Body of pancreas (tissue), 4 donors: Measurements from ENCODE around the gene TMEM135. TPM values are rescaled to one million over a fixed set of nuclear protein-coding genes. Genes with fewer than 3 reads are reported as not detected.
A peak's percentile ranks its signal among the peaks of the same experiment; 100 is the strongest.
"Not testable (repeated sequence)": the region's sequence is repeated elsewhere in the genome, so short reads cannot be mapped to it uniquely, and the experiment has no call there.

Source experiments
- ATAC-seq: fragments of 150-250 bp; one replicate; pipeline ENCODE4 v1.9.1; 2016
- DNase-seq, 4 donors: peaks; one replicate each; pipeline ENCODE4 v3.0.0-alpha.2; 2019
- H3K27ac ChIP-seq, 4 donors: fragments of 200-600 bp; sonication (generic); 1 replicate in 3 of 4; 2 replicates in 1 of 4; pipeline versions ENCODE4 v1.5.1 to v1.6.1; 2016 to 2019; ENCODE audit warnings: mild to moderate bottlenecking in 1 of 4, mixed read lengths in 1 of 4, moderate library complexity in 1 of 4
- H3K27me3 ChIP-seq, 2 donors: fragments of 200-600 bp; sonication (generic); one replicate each; pipeline ENCODE4 v1.6.0; 2016; ENCODE audit warnings: mild to moderate bottlenecking in 1 of 2
- H3K36me3 ChIP-seq, 2 donors: fragments of 200-600 bp; sonication (generic); replicated peaks in 1 of 2; 2 replicates each; pipeline ENCODE4 v1.5.1; 2016; ENCODE audit warnings: low read depth in 2 of 2; ENCODE audit not compliant: insufficient read depth in 1 of 2
- H3K4me1 ChIP-seq: fragments of 200-600 bp; sonication (generic); one replicate; pipeline ENCODE4 v1.6.0; 2016
- H3K4me3 ChIP-seq, 2 donors: fragments of 200-600 bp; sonication (generic); 1 replicate in 1 of 2; 2 replicates in 1 of 2; pipeline ENCODE4 v1.5.1; 2016 to 2019
- H3K9me3 ChIP-seq, 3 donors: fragments of 200-600 bp; sonication (generic); 1 replicate in 2 of 3; 2 replicates in 1 of 3; pipeline ENCODE4 v1.5.1; 2016
- POLR2A ChIP-seq, 3 donors: fragments of 450-650 bp; IDR thresholded peaks; one replicate each; pipeline ENCODE4 v1.6.1; 2016; ENCODE audit warnings: antibody characterized with exemption in 3 of 3, mild to moderate bottlenecking in 2 of 3
- WGBS, 2 donors: methylation state at CpG; one replicate each; pipeline ENCODE4 v1.1.5; 2017; 5-methylcytosine and 5-hydroxymethylcytosine counted together
- intact Hi-C: fragments of 100-400 bp; cut with DNase I; formaldehyde crosslinking; loops from one replicate; pipeline ENCODE4 v1.15.1; 2023
- total RNA-seq, 2 donors: library from RNA; depleted of rRNA; stranded (reverse); fragments of >200 nt; gene quantifications; one replicate each; pipeline ENCODE4 v1.1.0, GENCODE V29; 2016
- TF ChIP-seq, protein P1 (sequence below), 7 experiments: fragments of 450-650 bp in 4 of 7; fragments of 200-600 bp in 3 of 7; sonication (generic) in 3 of 7; IDR thresholded peaks; one replicate each; pipeline ENCODE4 v1.5.1; 2016 to 2019; ENCODE audit warnings: antibody characterized with exemption in 7 of 7

The TMEM135 gene
- total RNA-seq, 2 donors from 2014 or later, result 11.2 to 20.1 TPM

DNA sequence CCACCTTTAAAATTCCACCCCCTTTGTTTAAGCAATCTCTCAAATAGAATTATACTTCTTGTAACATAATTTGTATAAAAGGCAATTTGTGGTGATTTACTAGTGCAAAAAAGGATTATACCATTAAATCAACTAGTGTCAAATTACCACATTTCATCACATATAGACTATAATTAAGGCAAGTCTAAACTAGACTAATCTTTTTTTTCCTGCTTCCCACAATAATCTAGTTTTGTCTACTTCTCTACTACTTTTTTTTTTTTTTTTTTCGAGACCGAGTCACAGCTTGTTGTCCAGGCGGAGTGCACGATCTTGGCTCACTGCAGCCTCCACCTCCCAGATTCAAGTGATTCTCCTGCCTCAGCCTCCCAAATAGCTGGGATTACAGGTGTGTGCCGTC lies 46.4 kb upstream of the TMEM135 start:
- no peaks in the 10 kb centered on the region for H3K27me3 ChIP-seq
- WGBS, 2 donors, result 86 to 92% methylated on average over 5 of the region's 5 CpGs
- intact Hi-C loops, result no loop called here
- TF ChIP-seq, protein P1, sequence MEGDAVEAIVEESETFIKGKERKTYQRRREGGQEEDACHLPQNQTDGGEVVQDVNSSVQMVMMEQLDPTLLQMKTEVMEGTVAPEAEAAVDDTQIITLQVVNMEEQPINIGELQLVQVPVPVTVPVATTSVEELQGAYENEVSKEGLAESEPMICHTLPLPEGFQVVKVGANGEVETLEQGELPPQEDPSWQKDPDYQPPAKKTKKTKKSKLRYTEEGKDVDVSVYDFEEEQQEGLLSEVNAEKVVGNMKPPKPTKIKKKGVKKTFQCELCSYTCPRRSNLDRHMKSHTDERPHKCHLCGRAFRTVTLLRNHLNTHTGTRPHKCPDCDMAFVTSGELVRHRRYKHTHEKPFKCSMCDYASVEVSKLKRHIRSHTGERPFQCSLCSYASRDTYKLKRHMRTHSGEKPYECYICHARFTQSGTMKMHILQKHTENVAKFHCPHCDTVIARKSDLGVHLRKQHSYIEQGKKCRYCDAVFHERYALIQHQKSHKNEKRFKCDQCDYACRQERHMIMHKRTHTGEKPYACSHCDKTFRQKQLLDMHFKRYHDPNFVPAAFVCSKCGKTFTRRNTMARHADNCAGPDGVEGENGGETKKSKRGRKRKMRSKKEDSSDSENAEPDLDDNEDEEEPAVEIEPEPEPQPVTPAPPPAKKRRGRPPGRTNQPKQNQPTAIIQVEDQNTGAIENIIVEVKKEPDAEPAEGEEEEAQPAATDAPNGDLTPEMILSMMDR (IDR thresholded peaks at IDR 0.05), result no peak
- TF ChIP-seq POLR2A (IDR thresholded peaks at IDR 0.05), result no peak
- H3K9me3 ChIP-seq, result no peaks in the 10 kb centered on the region
- DNase-seq, result no peak
- H3K36me3 ChIP-seq, result no peaks in the 10 kb centered on the region
- no peak for ATAC-seq
- no peak overlapping the region for H3K4me3 ChIP-seq
- no peak overlapping the region for H3K27ac ChIP-seq
- H3K4me1 ChIP-seq, result no peaks in the 10 kb centered on the region

DNA sequence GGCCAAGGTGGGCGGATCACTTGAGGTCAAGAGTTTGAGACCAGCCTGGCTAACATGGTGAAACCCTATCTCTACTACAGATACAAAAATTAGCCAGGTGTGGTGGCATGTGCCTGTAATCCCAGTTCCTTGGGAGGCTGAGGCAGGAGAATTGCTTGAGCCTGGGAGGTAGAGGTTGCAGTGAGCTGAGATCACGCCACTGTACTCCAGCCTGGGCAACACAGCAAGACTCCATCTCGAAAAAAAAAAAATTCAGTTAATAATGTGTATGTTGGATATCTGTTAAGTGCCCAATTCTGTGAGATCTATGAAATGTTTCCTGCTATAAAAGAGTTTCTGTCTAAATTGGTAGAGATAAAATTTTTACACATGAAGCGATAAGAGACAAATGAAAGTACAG lies 45.4 kb upstream of the TMEM135 start:
- H3K36me3 ChIP-seq, H3K27me3 ChIP-seq, H3K27ac ChIP-seq, ATAC-seq, intact Hi-C loops, H3K4me3 ChIP-seq, DNase-seq, H3K4me1 ChIP-seq, H3K9me3 ChIP-seq: not testable (repeated sequence)
- 88 to 95% methylated on average over 4 of the region's 4 CpGs for WGBS, 2 donors

DNA sequence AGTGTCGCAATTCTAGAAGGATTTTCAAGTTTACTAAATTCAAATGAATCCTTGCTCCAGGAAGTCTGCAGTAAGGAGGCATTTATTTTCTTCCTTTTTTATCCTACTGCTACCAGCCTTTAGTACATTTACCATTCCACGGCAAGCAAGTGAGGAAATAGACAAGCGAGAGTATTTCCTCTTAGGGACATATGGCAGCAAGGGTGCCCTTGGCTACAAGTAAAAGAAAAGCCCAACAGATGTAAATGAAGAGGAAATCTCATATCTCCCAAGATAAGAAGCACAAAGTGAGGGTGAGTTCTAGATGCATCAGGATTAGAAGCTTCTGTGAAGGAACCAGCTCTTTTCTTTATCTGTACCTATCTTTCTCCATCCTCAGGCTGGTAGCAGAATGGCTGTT lies 44.7 kb upstream of the TMEM135 start:
- intact Hi-C loops, result no loop called here

DNA sequence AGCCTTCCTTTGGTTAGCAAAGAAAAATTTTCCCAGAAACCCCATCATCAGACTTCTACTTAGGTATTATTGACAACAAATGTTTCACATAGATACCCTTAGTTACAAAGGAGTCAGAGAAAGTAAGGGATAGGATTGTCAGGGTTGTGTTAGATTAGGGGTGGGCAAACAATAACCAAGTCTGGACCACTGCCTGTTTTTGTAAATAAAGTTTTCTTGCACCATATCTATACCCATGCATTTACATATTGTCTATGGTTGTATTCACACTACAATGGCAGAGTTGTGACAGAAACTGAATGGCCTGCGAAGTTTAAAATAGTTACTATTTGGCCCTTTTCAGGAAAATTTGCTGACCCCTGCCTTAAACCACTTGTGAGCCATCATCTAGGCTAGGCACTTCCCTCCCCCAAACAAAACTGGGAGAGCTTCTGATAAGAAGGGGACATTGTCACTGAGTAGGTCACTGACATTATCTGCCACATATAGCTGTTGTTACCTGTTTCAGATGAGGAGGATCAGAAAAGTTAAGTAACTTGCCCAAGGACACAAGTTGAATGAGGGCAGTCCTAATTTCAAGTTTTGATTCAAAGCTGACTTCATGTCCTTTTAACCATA lies 40.7 kb upstream of the TMEM135 start:
- Histone ChIP-seq H3K9me3 (no peaks in the 10 kb centered on the region), H3K4me1 (peaks cover 5% of the 10 kb centered on the region), H3K27me3 (no peaks in the 10 kb centered on the region), H3K27ac (no peak overlapping the region), H3K4me3 (no peak overlapping the region), H3K36me3 (no peaks in the 10 kb centered on the region)
- ATAC-seq, result no peak
- no peak for TF ChIP-seq POLR2A (IDR thresholded peaks at IDR 0.05)
- TF ChIP-seq, protein P1 (IDR thresholded peaks at IDR 0.05), result no peak
- no peak for DNase-seq
- intact Hi-C loops, result no loop called here
- 77 to 100% methylated on average over 1 of the region's 1 CpG for WGBS, 2 donors

More for the DNA sequence above, 44.7 kb upstream of the TMEM135 start:
- H3K36me3 ChIP-seq, result no peaks in the 10 kb centered on the region
- no peak overlapping the region for H3K27ac ChIP-seq
- no peak overlapping the region for H3K4me3 ChIP-seq
- H3K27me3 ChIP-seq, result no peaks in the 10 kb centered on the region
- no peaks in the 10 kb centered on the region for H3K9me3 ChIP-seq
- no peak for ATAC-seq
- no peak for DNase-seq
- TF ChIP-seq, protein P1 (IDR thresholded peaks at IDR 0.05), result no peak
- TF ChIP-seq POLR2A (IDR thresholded peaks at IDR 0.05), result no peak
- no peaks in the 10 kb centered on the region for H3K4me1 ChIP-seq
- 72 to 79% methylated on average over 3 of the region's 3 CpGs for WGBS, 2 donors

DNA sequence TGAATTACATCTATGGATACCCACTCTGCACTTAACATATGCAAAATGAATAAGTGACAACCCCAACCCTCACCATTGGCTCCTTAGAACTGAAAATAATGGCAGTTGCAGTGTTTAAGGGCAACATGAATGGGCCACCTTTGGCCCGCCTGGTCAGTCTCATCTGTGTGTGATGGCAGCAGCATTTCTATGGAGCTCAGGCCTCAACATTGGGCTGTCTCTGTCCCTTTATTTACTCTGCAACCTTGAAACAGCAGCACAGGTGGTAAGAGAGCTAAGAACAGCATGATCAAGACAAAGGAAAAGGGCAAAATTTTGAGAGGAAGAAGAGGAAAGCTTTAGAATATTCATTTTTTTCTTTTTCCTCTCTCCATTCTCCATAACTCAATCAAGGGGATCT lies 38.3 kb upstream of the TMEM135 start:
- intact Hi-C loops, result no loop called here
- peak overlapping the region in 1 of 4 donors; percentile 37 for H3K27ac ChIP-seq

More for the DNA sequence above, 38.3 kb upstream of the TMEM135 start:
- 93 to 100% methylated on average over 1 of the region's 1 CpG for WGBS, 2 donors
- no peak for ATAC-seq
- no peaks in the 10 kb centered on the region for H3K36me3 ChIP-seq
- TF ChIP-seq, protein P1 (IDR thresholded peaks at IDR 0.05), result no peak
- no peak for TF ChIP-seq POLR2A (IDR thresholded peaks at IDR 0.05)
- no peak for DNase-seq
- H3K27me3 ChIP-seq, result no peaks in the 10 kb centered on the region
- no peaks in the 10 kb centered on the region for H3K9me3 ChIP-seq
- peaks cover 5% of the 10 kb centered on the region for H3K4me1 ChIP-seq
- H3K4me3 ChIP-seq, result no peak overlapping the region
